Subcutaneous abdominal adipose tissue (tissue), 5 donors: ENCODE measurements around the gene CGN.

ENCODE experiments used
- H3K27ac ChIP-seq: one replicate; pipeline ENCODE4 v1.7.0; 2013; ENCODE audit warnings: low read depth, mild to moderate bottlenecking, inconsistent platforms, low read length, moderate library complexity
- H3K27me3 ChIP-seq, 5 donors: one replicate each; pipeline ENCODE4 v1.7.0; 2013; ENCODE audit warnings: low read length in 5 of 5, inconsistent platforms in 1 of 5; ENCODE audit not compliant: control insufficient read depth in 5 of 5, insufficient read depth in 4 of 5
- H3K36me3 ChIP-seq, 5 donors: one replicate each; pipeline ENCODE4 v1.7.0; 2013; ENCODE audit warnings: low read length in 5 of 5; ENCODE audit not compliant: control insufficient read depth in 5 of 5, insufficient read depth in 5 of 5
- H3K4me1 ChIP-seq, 5 donors: one replicate each; pipeline ENCODE4 v1.7.0; 2013; ENCODE audit warnings: low read length in 5 of 5, mild to moderate bottlenecking in 3 of 5, moderate library complexity in 1 of 5; ENCODE audit not compliant: control insufficient read depth in 5 of 5, insufficient read depth in 5 of 5
- H3K4me3 ChIP-seq, 5 donors: one replicate each; pipeline ENCODE4 v1.7.0; 2013; ENCODE audit warnings: low read length in 5 of 5, low read depth in 1 of 5
- H3K9ac ChIP-seq, 5 donors: one replicate each; pipeline ENCODE4 v1.7.0; 2013; ENCODE audit warnings: low read length in 5 of 5, mild to moderate bottlenecking in 4 of 5, moderate library complexity in 3 of 5
- H3K9me3 ChIP-seq, 5 donors: one replicate each; pipeline ENCODE4 v1.7.0; 2013; ENCODE audit warnings: low read length in 5 of 5; ENCODE audit not compliant: control insufficient read depth in 5 of 5
- donor health status: healthy.
- donor health status: healthy.
- donor health status: healthy.
- donor health status: healthy.
- donor health status: healthy.

The CGN gene

DNA sequence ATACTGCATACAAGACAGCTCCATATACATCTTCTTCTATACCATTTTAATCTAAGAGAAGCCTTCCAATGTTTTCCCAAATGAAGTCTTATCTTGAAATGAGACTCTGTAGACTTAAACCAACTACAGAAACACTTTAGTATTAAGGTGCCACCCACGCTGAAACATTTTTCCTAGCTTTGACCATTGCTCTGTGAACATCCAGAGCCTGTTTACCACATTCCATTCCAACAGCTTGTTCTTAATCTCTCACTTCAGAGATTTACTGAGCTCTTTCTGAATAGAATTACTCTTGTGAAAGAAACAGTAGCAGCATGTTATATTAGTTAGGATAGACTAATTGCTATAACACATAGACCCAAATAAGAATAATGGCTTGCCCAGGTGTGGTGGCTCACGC lies 32.3 kb upstream of the CGN start:
- Histone ChIP-seq H3K9ac (no peak overlapping the region), H3K36me3 (no peaks in the 10 kb centered on the region), H3K27ac (no peak overlapping the region)

DNA sequence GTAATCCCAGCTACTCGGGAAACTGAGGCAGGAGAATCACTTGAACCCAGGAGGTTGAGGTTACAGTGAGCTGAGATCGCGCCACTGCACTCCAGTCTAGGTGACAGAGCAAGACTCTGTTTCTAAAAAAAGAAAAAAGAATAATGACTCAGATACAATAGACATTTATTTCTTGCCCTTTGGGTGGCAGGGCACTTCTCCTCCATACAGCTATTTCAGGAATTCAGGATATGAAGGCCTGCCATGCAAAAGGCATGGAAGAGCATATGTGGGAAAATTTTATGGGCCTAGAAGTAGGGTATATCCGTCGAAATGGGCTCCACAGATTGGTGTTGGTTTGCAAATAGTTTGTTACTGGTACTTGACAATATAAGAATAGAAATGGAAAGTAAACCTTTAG lies 31.7 kb upstream of the CGN start:
- H3K9ac ChIP-seq = no peak overlapping the region
- H3K9me3 ChIP-seq = peaks cover 0 to 6% (median 4%) of the 10 kb centered on the region in 5 donors
- no peak overlapping the region for H3K4me3 ChIP-seq
- H3K36me3 ChIP-seq = no peaks in the 10 kb centered on the region
- no peaks in the 10 kb centered on the region for H3K27me3 ChIP-seq
- H3K27ac ChIP-seq = no peak overlapping the region
- no peaks in the 10 kb centered on the region for H3K4me1 ChIP-seq

More for the DNA sequence above, 32.3 kb upstream of the CGN start:
- Histone ChIP-seq H3K4me3 (no peak overlapping the region), H3K9me3 (peaks cover 0 to 6% (median 4%) of the 10 kb centered on the region in 5 donors), H3K27me3 (no peaks in the 10 kb centered on the region), H3K4me1 (peaks cover 0 to 2% (median under 1%) of the 10 kb centered on the region in 5 donors)

DNA sequence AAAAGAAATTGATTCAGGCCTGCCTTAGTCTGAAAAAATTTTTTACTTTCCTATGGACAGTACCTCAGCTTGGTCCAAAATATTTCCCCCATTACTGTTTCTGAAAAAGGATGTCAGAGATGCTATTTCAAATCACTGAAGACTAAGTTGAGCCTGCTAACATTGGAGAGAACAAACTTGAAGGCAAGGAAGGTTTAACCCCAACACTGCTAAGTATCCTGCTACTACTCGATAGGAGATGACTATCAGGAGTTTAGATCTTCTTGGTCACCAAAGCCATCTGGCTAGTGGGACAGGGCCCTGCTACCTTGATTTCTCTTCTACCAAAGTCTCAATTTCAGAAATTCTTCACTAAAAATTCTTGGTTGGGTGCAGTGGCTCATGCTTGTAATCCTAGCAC lies 29.2 kb upstream of the CGN start:
- H3K9me3 ChIP-seq = peaks cover 0 to 6% (median 4%) of the 10 kb centered on the region in 5 donors
- H3K27ac ChIP-seq = no peak overlapping the region
- no peaks in the 10 kb centered on the region for H3K36me3 ChIP-seq
- H3K9ac ChIP-seq = no peak overlapping the region
- H3K4me3 ChIP-seq = no peak overlapping the region
- H3K4me1 ChIP-seq = no peaks in the 10 kb centered on the region
- no peaks in the 10 kb centered on the region for H3K27me3 ChIP-seq

DNA sequence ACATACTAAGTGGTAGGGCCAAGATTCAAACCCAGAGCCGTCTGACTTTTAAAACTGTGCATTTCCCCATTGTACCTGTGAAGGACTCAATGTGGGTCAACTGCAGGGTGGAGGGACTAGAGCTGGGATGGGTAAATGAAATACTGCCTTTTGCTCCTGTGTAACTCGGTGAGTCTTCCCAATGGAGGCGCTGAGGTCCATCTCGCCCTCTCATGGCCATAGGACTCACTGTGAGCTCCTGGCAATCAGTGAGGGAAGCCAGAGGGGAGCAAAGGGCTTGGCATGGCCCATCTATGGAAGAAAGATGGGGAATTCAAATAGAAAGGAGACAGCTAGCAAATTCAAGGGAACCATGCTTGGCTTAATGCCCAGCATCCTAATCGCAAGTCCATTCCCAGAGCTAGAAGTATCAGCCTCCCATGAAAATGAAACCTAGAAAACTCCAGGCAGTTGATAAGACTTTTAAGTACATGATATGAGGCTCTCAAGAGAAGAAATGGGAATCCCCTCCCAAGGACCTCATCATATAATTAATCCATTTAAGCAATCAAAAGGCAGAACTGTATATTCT lies 25.4 kb upstream of the CGN start:
- no peaks in the 10 kb centered on the region for H3K36me3 ChIP-seq
- peaks cover 0 to 6% (median 4%) of the 10 kb centered on the region in 5 donors for H3K9me3 ChIP-seq
- no peaks in the 10 kb centered on the region for H3K27me3 ChIP-seq
- no peaks in the 10 kb centered on the region for H3K4me1 ChIP-seq
- no peak overlapping the region for H3K4me3 ChIP-seq
- no peak overlapping the region for H3K9ac ChIP-seq
- no peak overlapping the region for H3K27ac ChIP-seq

DNA sequence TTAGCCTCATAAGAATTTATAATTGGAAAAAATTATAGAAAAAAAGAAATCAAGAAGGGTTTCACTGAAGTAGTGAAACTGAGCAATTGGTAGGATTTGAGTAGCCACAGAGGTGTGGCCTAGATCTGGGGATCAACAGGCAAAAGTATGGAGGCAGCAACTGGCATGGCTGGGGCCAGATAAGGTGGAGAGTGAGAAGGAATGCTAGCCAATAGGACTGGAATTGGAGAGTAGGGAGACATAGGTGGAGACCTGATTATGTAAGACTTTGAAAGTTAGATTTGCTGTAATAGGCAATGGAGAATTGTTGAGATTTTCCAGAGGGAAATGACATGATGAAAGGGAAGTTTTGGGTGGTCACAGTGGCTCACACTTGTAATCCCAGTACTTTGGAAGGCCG lies 24.6 kb upstream of the CGN start:
- Histone ChIP-seq H3K27ac (no peak overlapping the region), H3K9me3 (peaks cover 0 to 6% (median 4%) of the 10 kb centered on the region in 5 donors), H3K4me1 (no peaks in the 10 kb centered on the region), H3K27me3 (no peaks in the 10 kb centered on the region), H3K4me3 (no peak overlapping the region), H3K36me3 (no peaks in the 10 kb centered on the region), H3K9ac (no peak overlapping the region)

DNA sequence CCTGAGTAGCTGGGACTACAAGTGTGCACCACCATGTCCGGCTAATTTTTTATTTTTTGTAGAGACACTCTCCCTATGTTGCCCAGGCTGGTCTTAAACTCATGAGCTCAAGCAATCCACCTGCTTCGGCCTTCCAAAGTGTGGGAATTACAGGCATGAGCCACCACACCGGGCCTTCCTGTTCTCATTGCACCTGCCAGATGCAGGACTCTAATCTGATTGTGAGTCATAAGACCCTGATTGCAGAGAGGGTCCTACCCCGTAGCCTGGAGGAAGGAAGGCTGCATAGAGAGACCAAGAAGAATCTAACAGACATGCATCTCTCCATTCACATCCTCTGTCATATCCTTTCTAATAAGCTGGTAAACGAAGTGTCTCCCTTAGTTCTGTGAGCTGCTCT lies 19.5 kb upstream of the CGN start:
- Histone ChIP-seq H3K27me3 (no peaks in the 10 kb centered on the region), H3K9ac (no peak overlapping the region), H3K36me3 (no peaks in the 10 kb centered on the region), H3K9me3 (no peaks in the 10 kb centered on the region), H3K27ac (no peak overlapping the region), H3K4me3 (no peak overlapping the region), H3K4me1 (peaks cover 0 to 6% (median 0%) of the 10 kb centered on the region in 5 donors)

DNA sequence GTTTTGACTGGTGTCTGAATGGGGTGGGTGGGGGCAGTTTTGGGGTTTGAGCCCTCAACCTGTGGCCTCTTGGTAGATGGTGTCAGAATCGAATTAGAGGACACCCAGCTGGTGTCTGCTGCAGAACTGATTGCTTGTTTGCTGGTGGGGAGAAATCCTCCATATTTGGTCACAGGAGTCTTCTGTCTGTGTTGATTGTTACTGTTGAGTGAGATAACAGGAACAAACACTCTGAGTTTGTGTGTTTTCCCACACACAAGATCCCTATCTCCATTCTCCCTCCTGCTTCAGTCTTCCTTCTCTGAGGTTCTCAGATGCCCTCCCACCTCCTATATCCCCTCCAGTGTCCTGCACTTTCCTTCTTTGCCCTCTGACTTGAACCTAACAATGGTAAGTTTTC lies 19.1 kb upstream of the CGN start:
- no peak overlapping the region for H3K4me3 ChIP-seq
- no peaks in the 10 kb centered on the region for H3K27me3 ChIP-seq
- H3K9ac ChIP-seq = no peak overlapping the region
- no peaks in the 10 kb centered on the region for H3K9me3 ChIP-seq
- H3K4me1 ChIP-seq = peaks cover 0 to 6% (median 0%) of the 10 kb centered on the region in 5 donors
- no peaks in the 10 kb centered on the region for H3K36me3 ChIP-seq
- no peak overlapping the region for H3K27ac ChIP-seq

DNA sequence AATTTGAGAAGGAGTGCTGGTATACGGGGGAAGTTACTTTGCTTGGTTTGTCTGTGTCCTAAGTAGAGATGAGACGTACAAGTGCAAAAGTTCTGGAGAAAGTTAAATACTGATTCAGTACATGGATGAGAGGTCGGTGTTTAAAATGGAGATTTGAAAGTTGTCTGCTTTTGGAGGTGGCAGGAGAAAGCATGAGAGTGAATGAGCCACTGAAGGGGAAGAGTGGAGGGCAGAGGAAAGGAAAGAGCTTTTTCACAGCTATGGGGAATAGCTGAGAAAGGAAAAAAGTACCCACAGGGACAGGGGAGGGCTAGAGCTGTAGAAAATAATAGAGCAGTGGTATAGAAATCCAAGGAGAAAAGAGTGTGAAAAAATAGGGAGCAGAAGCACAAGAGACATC lies 18.1 kb upstream of the CGN start:
- H3K36me3 ChIP-seq = no peaks in the 10 kb centered on the region
- H3K4me3 ChIP-seq = no peak overlapping the region
- no peaks in the 10 kb centered on the region for H3K9me3 ChIP-seq
- no peaks in the 10 kb centered on the region for H3K27me3 ChIP-seq
- no peak overlapping the region for H3K27ac ChIP-seq
- no peak overlapping the region for H3K9ac ChIP-seq
- peaks cover 0 to 6% (median 0%) of the 10 kb centered on the region in 5 donors for H3K4me1 ChIP-seq

DNA sequence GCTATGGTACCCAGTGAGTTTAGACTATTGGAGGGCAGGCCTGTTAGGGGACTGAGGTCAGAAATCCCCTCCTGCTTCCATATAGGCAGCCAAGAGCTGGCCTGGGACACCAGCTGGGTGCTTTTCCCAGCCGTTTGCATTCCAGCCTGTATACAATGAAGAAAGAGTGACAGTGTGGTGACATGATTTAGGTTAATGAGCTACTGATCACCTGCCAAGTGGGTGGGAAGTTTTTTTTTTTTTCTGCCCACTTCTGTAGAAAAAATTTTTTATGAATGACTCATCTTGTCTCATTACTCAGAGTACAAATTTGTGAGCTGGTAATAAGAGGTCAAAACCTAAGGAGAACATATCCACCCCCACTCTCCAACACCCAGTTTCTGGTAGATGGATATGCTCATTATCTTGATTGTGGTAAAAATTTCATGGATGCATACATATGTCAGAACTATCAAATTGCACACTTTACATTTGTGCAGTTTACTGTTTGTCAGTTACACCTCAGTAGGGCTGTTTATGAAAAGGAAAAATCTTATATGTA lies 16.4 kb upstream of the CGN start:
- Histone ChIP-seq H3K27ac (no peak overlapping the region), H3K4me3 (no peak overlapping the region), H3K4me1 (peaks cover 0 to 6% (median 0%) of the 10 kb centered on the region in 5 donors), H3K9me3 (no peaks in the 10 kb centered on the region), H3K27me3 (no peaks in the 10 kb centered on the region), H3K36me3 (no peaks in the 10 kb centered on the region), H3K9ac (no peak overlapping the region)

DNA sequence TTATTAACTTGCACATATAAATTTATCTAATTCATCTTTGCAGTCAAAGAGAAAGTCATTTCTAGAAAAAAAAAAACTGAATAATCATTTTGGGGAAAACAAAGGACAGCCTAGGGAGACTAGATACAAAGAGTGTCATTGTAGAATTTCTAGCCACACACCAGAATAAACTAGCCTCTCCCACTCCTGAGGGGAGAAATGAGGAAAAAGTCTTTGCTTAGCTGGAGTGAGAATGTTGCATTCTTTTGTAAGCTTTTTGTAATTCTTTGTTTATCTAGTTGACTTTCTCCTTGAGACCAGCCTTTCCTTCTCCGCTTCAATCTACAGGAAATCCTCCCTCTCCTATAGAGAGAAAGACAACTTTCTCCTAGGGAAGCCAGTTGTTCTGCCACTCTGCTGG lies 15.9 kb upstream of the CGN start:
- Histone ChIP-seq H3K36me3 (no peaks in the 10 kb centered on the region), H3K27ac (no peak overlapping the region), H3K4me3 (no peak overlapping the region)

More for the DNA sequence above, 15.9 kb upstream of the CGN start:
- Histone ChIP-seq H3K4me1 (peaks cover 0 to 6% (median 0%) of the 10 kb centered on the region in 5 donors), H3K27me3 (peaks cover 0 to 3% (median 0%) of the 10 kb centered on the region in 5 donors), H3K9me3 (no peaks in the 10 kb centered on the region), H3K9ac (no peak overlapping the region)
